ENCODE measurements around the gene ZNF512B.

Gene ZNF512B

DNA sequence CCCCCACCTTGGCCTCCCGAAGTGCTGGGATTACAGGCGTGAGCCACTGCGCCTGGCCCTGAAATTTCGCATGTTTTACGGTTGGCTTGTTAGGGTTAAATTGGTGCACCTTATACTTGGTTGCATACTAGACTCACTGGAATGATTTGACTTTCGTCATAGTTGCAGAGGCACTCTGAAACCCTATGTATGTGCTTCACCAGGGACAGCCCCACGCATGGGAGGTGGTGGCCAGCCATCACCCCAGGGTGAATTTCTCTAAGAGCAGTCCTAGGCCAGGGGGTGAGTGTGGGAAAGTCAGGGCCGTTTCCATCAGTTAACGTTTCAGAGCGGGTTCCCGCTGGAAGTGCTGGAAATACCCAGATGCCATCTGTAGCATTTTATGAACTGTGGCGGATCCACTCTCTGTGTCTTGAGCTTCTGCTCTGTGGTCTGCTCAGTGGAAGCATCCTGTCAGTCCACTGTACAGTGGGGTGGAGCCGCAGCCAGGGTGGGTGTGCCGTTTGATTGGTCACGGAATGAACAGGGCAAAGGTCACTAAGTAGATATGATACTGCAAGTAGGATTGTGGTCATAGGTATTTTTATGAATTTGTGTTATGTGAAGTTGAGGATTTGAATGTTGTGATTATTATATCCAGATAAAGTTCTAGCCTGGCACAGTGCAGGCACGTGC lies 61.6 kb downstream of the ZNF512B start:
- Histone ChIP-seq H3K4me3 (no peak overlapping the region), H3K27ac (no peak overlapping the region)
- DNase-seq (ENCODE audit: low spot score), result no peak
- TF ChIP-seq, protein P1, sequence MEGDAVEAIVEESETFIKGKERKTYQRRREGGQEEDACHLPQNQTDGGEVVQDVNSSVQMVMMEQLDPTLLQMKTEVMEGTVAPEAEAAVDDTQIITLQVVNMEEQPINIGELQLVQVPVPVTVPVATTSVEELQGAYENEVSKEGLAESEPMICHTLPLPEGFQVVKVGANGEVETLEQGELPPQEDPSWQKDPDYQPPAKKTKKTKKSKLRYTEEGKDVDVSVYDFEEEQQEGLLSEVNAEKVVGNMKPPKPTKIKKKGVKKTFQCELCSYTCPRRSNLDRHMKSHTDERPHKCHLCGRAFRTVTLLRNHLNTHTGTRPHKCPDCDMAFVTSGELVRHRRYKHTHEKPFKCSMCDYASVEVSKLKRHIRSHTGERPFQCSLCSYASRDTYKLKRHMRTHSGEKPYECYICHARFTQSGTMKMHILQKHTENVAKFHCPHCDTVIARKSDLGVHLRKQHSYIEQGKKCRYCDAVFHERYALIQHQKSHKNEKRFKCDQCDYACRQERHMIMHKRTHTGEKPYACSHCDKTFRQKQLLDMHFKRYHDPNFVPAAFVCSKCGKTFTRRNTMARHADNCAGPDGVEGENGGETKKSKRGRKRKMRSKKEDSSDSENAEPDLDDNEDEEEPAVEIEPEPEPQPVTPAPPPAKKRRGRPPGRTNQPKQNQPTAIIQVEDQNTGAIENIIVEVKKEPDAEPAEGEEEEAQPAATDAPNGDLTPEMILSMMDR (IDR thresholded peaks at IDR 0.05), result no peak
